ELR (cell line): ENCODE results near the gene P2RY14.

Experiments
- DNase-seq: peaks from one replicate; pipeline ENCODE4 v3.0.0-alpha.2; 2015; ENCODE audit warnings: low read depth

The P2RY14 gene

DNA sequence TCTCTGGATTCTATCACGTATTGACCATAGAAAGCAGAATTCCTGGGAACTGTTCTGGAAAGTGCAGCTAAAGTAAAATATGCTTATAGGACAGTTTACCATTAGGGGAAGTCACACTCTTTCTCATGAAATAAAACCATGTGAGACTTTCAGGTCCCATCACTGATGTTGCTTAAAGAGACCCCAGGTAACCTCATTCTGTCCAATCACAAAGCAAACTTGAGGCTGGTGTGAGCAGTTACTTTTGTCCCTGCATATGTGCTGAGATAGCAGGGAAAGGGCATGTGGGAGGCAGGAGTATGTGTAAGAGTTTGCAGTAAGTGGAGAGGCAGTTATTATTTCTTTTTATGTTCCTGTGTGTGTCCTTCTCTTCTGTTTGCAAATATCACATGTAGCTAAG lies 22.2 kb upstream of the P2RY14 start:
- no peak for DNase-seq

DNA sequence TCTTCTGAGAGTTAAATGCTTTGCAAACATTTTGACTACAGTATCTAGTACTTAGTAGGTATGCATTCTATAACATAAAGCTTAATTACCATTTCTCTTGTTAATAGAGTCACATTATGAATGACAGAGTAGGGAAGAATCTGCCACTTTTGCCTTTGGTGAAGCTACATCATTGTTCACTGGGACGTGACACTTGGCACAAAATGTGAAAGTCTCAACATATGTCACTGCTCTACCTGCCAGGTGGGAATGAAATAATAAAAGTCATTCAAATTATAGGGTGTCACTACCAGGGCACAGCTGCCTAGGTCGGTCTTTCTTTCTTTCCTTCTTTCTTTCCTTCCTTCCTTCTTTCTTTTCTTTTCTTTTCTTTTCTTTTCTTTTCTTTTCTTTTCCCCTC lies 20.7 kb upstream of the P2RY14 start:
- no peak for DNase-seq

DNA sequence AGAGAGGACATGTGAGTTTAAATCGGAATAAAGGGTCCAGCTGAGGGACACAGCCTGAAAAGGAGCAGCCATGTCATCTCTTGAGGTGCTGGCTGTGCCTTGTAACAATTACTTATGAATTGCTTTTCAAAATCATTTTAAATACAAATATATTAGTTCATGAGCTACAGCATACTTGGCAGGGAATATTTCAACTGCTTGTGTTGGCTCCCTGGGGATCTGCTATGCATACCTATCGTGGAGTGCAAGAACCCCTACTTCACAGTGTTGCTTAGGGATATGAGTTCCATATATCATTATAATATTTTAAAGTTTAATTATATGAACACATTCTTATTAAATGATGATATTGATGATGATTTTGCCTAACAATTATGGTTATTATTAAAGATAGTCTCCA lies 19.1 kb upstream of the P2RY14 start:
- DNase-seq, result no peak

DNA sequence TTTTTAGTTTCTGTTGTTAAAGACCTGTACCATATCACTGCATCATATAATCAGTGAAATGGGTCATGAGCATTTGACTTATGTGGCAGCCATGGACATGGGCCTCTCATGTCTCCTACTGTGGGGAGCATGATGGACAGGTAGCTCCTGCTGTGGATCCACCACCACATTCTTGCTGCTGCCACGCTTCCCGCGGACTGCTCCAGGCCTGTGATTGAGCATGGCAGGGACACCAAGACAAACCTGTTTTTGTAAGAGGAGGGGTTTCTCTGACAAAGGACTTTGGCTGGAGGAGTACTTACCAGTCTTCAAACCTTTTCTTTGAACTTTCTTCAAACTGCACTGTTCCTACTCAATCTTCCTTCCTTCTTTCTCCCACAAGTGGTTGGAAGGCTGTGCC lies 17.9 kb upstream of the P2RY14 start:
- no peak for DNase-seq

DNA sequence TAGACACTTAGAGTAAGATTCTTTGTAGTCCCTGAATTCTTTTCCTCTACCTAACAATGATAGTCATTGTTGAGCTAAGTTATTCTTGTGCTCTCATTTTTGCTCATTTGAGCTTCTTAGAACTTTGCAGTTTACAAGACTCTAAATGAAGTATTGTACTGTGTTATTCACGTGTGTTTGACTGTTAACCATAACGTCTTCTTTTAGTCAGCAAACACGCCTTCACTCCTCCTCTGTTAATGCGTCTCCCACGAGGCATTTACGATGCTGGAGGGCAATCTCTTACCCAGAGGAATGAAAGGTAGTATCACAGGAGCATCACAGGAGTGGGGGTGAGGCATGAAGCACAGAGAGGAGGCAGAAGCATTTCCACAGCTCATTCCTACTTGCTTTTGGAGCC lies 14.8 kb upstream of the P2RY14 start:
- no peak for DNase-seq

DNA sequence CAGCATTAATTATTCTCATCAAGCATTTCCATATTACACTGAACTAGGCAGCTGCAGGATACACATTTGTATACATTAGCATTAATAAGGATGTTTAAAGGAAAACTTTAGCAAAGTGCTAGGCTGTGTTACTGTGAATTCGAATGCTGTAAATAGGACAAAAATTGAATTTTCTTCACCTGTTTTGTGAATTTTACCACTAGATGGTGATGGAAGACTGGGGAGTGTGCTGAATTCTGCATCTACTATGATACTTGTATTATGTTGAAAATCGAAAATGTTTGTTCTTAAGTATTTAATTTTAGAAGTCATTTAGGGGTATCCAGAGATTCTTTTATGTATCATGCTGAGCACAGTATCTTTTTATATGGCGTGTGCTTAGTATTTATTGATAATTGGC lies 12.3 kb upstream of the P2RY14 start:
- peak; percentile 66 for DNase-seq

DNA sequence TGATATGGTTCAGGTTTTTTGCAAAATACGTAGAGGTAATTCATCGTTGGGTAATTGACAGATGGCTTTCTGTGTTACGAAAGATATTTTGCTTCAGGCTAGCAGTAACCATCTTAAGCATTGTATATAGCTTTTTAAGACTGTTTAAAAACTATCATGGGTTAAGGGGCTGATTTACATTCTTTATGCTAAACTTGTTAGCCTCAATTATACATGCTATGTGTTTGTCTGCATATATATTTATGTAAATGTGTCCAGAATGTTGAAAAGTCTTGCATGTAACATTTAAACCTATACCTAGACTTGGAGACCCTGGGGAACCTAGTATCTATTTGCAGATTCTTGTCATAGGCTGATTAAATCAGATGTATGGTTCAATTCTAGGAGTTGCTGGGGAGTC lies 11.1 kb upstream of the P2RY14 start:
- DNase-seq, result no peak

DNA sequence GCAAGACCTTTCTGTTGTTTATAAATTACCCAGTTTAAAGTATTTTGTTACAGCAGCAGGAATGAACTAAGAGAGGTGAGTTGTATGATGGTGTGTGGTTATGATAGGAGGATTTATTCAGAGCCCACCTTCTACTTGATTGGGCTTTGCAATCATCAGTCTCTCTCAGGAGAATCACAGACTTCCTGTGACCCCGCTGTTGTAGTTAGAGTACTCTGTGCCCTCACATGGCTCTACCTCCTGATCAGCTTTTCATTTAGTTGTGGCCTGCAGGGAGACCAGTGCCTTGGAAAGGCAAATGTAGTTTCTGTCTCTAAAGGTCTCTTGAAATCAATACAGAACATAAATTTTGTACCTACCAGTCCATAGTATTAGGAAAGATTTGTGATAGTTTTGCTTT lies 7.6 kb upstream of the P2RY14 start:
- no peak for DNase-seq

DNA sequence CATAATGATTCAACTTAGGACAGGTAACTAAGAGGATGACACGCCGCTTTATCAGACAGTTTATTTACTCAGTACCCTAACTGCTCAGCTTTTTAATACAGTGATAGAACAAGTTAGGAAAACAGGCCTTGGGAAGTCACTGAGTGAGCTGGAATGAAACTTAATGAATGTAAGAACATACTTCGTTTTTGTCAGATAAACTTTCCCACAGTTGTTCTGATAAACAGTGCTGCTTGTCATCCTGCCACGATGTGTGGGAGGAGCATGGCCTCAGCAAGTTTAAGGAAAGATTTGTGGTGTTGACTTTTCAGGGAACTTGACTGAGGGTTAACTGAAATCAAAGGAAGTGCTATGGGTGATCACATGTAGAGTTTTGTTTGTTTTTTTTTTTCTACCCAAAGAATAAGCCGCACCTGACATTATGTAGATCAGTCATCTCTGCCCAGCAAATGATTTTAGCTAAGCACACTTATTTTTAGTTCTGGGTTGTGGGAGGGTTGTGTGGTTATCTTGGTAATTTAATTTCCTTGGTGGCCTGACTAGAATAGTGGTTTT lies 5.6 kb upstream of the P2RY14 start:
- DNase-seq, result peak; percentile 12

DNA sequence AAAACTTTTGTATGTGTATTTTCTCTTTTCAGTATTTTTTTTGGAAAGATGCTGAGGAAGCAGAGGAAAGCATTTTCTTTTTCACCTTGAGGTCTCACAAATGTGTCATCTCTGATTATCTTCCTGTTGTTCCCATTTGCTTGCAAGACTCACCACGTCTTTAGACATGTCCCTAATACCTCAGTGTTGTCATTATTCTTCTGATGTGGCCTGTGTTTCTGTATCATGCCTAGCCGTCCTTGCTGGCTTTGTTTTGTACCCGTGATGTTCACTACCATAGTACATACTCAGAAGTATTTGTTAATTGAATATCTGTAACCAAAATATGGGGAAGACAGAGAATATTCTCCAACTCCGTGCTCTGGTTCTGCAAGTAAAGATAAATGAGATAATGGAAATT lies 5.0 kb upstream of the P2RY14 start:
- DNase-seq, result no peak

DNA sequence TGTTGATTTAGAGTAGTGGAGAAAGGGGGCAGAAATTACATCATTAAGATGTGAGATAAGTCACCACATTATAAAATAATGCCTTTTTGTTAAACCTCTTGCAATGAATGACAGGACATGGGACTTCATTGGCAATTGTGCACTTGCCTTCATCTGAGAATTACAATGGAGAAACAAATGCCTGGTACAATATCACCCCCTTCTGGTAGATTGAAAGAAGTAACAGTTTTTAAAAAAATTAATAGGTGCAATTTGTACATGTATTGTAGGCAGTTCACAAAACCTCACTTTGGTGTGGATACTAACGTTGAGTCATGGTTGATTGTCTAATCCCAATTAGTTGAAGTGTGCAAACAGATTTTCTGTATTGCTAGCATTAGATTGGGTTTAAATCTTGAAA lies 4.6 kb upstream of the P2RY14 start:
- peak; percentile 60 for DNase-seq

DNA sequence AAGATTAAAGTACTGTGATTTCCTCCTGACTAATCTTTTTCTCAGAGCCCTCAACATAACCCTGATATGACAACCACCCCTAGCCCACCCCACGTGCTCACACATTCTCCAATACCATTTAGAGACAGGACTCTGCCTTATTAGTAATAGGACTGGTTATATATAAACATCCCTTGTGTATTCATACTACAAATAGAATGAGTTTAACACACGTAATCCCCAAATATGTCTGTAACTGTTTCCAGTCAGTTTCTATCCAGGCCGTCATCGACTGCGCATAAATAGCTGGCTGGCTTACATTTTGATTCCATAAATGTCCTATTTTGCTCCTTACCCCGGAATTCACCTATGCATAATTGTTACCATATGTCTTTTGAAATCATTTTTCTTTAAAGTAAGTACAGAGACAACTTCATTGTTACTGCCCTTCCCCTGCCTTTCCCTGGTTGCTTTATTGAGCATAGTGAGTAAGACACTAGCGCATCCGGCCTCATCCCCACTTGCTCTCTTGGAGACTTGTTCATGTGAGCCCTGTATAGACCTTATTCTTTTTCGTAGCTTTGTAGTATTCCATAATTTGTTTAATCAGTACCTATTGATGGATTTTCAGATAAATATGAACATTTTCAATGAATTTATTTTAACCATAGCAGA lies 3.5 kb upstream of the P2RY14 start:
- peak; percentile 58 for DNase-seq

DNA sequence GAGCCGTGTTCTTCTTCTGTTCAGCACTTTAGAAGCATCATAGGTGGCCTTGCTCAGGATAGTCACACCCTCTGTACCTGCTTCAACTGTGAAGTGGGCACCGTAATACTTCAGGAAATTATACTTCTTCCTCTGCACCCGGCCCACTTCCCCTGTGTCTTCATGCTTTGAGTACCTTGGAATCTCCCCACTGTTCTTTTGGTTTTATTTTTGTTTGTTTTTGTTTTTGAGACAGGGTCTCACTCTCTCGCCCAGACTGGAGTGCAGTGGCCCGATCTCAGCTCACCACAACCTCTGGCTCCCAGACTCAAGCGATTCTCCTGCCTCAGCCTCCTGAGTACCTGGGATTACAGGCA lies 1.7 kb downstream of the P2RY14 start:
- DNase-seq, result no peak

DNA sequence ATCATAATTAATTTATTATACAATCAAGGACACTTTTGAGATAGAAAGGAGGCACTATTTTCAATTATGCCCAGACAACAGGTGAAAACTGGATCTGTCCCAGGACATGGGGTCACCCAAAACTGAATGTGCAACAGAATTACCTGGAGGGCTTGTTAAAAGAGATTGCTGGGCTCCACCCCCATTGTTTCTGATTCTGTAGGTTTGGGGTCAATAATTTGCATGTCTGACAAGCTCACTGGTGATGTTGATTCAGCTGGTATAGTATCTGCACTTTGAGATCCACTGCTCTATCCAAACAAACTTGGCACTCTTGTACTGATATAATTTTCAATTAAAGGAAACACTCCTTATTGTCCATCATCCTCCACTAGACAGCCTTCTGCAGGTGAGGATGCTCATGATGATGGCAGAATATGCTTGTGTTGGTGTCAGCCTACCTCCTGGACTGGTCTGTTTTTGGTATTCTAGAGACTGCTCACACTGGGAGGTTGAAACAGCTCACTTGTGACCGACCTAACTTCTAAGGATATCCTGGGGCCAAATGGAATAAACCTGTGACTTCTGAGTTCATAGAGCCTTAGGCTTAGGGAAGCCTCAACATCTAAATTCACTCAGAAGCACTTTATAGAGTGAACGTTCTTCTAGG lies 2.2 kb downstream of the P2RY14 start:
- no peak for DNase-seq

DNA sequence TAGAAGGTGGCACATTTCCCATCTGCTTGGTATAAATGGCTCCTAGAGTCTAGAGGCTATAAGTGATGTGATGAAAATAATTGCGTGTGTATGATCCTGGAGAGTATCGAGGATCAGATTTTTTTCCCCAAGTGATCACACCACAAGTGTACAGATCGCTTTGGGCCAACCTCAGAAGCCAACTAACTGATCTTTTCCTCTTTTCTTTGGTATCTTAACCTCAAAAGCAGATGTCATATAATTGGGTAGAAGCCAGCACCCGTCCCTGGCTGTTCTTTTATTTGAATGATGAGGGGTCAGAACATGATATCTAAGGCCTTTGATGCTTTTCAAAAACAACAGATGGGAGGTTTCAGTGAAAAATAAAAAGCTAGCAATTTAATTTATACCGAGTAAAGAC lies 3.3 kb downstream of the P2RY14 start:
- DNase-seq, result no peak

DNA sequence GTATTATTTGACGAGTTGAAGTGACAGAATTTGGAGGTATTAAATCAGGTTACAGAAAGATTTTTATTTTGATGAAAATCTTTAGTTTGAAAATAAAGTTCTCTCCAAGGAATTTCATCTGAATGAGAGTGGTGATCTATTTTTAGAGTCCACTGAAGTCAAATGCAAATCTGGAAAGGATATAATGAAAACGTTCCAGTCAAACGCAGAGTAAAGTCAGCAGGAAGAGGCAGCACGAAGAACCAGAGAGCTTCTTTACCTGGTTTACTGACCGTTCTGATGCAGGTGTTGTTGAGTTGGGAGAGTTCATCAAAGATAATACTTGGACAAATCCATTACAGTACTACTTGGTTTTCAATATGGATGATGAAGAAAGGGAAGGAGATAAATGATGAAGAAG lies 8.7 kb downstream of the P2RY14 start:
- DNase-seq, result no peak

DNA sequence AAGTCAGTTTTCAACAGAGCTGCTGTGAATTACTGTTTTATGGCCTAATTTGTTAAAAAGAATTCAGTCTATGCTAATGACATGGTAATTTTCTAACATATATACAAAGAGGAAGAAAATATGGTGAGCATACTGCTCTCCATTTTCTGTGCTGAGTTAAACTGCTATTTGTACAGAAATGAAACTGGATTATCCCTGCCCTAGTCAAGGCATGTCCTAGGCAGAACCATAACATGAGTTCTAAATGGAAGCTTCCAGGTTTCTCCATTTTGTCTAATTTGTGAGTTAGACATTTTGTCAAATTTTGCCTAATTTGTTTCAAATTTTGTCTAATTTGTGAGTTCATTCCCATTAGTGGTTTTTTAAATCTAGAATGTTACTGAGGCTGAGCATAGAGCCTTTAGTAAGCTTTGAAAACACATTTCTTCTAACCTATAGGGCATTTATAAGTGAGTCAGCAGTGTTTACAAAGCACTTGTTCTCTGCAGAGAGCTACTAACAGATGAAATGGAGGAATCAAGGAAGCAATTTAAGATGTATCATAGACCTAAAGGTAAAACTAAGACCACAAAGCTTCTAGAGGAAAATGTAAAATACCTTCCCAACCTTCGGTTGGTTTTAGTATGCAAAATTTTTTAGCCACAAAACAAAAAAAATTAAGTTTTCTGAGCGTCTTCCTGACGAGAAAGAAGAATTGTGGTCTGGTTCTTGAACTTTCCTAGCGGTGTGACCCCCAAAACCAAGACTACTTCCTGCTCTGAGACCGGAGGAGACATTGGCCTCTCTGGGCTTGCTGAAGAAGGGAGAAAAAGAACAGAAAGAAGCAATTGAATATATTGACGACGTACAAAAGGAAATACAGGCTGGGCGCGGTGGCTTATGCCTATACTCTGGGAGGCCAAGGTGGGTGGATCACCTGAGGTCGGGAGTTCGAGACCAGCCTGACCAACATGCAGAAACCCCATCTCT lies 9.8 kb downstream of the P2RY14 start:
- no peak for DNase-seq

DNA sequence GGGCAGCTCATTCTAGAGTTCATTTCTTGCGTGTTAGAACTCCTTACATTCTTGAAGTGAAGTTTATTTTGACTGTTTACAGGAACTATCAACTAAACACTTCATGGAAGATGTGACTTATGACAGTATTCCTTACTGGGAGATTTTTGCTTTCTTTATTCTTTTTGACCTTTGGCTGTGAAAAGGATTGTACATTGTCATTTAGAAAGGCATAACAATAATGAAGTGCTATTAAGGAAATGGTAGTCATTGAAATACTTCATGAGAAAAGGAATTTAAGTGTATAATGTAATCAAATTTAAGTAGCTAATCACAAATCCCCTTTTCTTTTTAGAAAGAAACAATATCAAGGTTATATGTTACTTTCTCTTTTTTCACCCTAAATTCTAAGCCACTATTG lies 11.3 kb downstream of the P2RY14 start:
- no peak for DNase-seq

DNA sequence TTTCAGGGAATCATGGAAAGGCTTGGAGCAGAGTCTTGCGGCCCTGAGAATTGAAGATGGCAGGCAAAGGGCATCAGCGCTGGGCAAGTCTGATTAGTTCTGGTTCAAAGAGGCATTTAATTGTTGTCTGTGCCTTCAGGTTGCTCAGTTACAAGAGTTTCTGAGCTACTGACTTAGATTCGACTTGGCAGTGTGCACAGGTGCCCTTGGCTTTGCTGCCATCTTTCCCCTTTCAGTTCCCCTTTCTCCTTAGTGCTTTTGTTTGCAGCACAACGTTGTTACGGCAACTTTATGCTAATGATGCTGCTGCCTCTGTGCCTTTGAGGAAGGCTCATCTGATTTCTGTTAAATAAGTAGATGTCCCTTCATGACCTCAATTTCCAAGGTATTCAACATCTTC lies 12.5 kb downstream of the P2RY14 start:
- DNase-seq, result no peak

DNA sequence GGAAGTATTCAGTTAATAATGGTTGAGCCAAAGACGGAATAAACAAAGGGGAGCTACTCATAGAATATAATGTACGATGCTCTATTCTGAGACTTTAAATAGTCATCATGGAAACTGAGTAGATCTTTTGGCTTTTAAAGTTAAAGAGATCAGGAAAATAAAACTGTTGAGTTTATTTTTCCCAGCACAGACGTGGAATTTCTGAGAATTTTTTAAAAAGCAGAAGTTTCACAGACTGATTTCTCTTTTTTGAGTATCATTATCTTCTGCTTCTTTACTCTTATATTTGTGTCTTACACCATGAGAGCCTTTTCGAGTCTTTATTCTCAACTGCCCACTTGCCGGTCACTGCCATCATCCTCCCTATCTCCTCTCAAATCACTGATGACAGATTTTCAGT lies 13.2 kb downstream of the P2RY14 start:
- no peak for DNase-seq

DNA sequence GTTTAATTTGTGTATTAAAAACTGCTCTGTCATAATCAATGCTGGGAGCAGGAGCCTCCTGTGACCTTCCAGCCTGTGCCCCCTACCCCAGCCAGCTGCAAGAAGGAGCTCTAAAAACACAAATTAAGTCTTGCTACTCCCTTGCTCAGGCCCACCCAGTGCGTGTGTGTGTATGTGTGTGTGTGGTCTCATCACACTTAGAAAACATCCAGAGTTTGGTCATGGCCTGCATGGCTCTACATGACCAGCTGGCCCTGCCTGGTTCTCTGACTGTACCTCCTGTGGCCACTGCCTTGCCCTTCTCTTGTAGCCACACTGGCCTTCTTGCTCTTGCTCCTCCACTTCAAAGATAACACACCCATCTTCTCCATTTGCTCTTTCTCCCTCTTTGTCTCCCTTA lies 13.7 kb downstream of the P2RY14 start:
- no peak for DNase-seq

DNA sequence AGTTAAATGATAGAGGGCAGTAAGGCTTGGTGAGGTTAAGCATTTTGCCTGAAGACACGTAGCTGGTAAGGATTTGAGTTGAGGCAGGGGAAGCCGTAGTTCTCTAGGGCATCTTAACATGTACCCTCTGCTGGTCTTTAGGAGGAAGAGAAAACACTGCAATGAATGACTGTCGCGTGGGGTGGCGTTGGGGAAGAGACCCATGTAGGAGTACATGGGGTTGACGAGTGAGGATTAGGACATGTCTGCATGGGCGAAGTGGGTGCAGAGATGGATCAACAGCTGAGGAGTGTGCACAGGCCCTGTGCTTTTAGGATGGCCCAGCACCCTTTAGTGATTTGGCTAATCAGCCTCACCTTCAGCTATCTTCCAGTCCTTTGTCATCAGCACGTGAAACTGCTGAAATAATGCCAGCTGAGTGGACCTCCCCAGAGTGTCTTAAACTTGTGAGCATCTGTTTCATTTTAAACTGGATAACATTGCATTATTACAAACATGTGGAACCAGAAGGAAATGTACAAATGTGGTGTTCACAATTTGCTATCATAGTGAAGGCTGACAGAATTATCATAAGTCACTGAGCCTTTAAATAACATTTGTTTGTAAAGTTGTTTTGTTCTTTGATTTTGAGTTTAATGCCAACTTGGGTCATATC lies 15.3 kb downstream of the P2RY14 start:
- DNase-seq, result no peak
